NOMO-1 treated with DMSO at 0.1 percent for 48 hours (cell line): Measurements from ENCODE around the gene CYTH2.
A peak's percentile ranks its signal among the peaks of the same experiment; 100 is the strongest.
"Not testable (repeated sequence)": the region's sequence is repeated elsewhere in the genome, so short reads cannot be mapped to it uniquely, and the experiment has no call there.

ENCODE experiments used
- DNase-seq: peaks from one replicate; lab custom pipeline; 2025; ENCODE audit not compliant: unreplicated experiment; lab: John Stamatoyannopoulos, UW

The CYTH2 gene

GRCh38 chr19:48511321-48511731 is 42.2 kb downstream of the CYTH2 start:
- DNase-seq: no peak

- DNase-seq: no peak
These were observed 42.8 kb downstream of the CYTH2 start, which contains the start of gene LMTK3 for GRCh38 chr19:48511800-48512503. Gene LMTK3, minus strand, starts transcription at chr19:48511835. Its CDS starts 259 bp downstream, at chr19:48511576.

DNA sequence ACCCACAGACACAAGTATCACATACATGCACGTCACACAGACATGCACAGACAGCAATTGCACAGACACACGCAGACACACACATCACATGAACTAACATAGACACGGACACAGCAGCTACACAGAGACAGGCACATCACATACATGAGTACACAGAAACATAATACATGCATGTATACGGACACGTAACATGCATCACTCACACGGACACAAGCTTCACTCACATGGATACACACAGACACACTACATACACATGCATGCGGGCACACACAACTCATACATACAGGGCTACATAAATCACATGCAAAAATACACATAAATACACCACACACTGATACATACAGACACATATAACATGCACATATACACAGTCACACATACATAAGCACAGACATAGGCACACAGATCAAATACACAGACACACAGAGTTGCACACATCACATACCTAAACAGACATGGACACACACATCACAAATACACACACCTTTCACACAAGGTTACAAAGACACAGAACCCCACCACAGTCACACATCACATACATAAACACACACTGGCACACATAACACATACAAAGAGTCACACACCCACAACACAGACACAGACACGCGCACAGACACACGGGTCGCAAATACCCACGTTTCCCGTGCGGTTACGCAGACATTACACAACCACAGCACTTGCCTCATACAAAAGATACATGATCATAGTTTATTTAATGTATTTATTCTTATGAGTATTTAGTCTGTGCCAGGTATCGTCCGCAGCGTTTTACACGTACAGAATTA is 43.5 kb downstream of the CYTH2 start:
- DNase-seq: no peak

- peak; percentile 81 for DNase-seq
These were observed 44.3 kb downstream of the CYTH2 start for GRCh38 chr19:48513289-48514122.

DNA sequence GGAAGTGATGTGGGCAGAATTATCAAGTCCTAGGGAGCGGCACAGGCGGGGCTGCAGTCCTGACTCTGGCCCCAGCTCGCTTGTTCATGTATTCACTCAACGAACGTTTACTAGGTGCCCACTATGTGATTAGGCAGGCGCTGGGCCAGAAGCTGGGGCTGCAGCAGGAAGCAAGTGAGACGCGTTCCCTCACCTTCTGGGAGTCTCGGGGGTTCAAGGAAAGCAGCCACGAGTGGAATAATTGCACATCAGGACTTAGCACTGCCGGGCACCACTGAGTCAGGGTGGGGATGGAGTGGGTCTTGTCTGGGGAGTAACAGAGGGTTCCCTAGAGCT is 44.9 kb downstream of the CYTH2 start:
- no peak for DNase-seq

DNA sequence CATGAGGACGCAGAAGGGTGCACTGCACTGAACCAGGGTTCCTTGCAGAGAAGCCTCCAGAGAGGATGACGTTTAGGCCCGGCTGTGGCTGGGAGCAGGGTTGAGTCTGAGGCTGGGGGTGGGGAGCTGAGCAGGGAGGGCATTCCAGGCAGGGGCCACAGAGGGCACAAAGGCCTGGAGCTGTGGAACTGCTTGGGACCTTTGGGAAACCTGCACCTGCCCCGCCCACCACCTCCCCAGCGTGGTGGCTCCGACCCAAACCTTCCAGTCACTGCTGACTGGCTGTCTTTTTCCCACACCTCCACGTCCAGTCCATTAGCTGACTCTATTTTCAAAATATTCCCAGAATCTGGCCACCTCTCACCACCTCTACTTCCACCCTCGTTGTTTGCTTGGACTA is 47.4 kb downstream of the CYTH2 start:
- DNase-seq: no peak

DNA sequence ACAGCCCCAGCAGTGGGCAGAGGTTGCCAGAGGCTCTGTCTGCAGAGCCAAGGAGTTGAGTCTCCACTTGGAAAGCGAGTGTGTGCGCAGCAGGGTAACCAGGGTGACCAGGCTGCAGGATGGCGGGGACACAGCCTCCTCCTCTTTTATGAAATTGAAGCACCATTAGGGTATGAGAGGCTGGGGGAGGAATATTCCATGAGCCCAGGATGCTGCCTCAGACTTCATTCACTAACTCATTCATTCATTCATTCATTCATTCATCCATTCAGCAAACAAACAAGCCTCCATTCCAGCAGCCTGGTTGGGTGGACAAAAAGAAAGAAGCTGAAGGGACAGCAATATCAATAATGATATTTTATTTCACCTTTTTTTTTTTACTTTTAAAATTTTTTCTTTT is 49.0 kb downstream of the CYTH2 start:
- no peak for DNase-seq

DNA sequence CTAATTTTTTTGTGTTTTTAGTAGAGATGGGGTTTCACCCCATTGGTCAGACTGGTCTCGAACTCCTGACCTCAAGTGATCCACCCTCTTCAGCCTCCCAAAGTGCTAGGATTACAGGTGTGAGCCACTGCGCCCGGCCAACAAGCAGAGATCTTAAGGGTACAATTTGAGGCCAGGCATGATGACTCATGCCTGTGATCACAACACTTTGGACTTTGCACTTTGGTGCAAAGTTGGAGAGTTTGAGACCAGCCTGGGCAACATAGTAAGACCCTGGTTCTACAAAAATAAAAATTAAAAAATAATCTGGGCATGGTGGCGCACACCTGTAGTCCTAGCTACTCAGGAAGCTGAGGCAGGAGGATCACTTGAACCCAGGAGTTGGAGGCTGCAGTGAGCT is 50.3 kb downstream of the CYTH2 start:
- DNase-seq: not testable (repeated sequence)

DNA sequence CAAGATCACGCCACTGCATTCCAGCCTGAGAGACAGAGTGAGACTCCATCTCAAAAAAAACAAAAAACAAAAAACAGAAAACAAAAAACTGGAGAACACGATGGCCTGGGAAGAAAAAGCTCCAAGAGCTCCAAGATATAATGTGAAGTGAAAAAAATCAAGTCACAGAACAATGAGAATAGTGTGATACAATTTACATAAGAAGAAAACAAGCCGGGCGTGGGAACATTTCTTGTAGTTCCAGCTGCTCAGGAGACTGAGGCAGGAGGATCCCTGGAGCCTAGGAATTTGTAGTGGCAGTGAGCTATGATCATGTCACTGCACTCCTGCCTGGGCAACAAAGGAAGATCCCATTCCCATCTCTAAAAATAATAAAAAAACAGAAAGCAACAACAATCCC is 51.0 kb downstream of the CYTH2 start:
- no peak for DNase-seq

- DNase-seq: no peak
These were observed 55.1 kb downstream of the CYTH2 start for GRCh38 chr19:48524221-48524620.

GRCh38 chr19:48524732-48525131 is 55.6 kb downstream of the CYTH2 start:
- no peak for DNase-seq

DNA sequence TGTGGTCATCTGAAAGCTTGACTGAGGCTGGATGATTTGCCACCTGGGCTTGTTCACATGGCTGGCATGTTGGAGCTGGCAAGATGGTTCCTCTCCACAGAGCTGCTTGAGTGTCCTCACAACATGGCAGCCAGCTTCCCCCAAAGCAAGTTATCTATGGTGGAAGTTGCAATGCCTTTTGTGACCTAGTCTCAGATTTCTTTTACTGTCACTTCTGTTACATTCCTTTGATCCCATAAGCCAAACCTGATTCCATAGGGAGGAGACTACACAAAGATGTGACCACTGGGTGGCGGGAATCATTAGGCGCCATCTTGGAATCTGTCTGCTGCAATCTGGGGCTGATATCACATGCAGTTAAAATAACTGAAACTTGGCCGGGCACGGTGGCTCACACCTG is 60.0 kb downstream of the CYTH2 start:
- DNase-seq: no peak

DNA sequence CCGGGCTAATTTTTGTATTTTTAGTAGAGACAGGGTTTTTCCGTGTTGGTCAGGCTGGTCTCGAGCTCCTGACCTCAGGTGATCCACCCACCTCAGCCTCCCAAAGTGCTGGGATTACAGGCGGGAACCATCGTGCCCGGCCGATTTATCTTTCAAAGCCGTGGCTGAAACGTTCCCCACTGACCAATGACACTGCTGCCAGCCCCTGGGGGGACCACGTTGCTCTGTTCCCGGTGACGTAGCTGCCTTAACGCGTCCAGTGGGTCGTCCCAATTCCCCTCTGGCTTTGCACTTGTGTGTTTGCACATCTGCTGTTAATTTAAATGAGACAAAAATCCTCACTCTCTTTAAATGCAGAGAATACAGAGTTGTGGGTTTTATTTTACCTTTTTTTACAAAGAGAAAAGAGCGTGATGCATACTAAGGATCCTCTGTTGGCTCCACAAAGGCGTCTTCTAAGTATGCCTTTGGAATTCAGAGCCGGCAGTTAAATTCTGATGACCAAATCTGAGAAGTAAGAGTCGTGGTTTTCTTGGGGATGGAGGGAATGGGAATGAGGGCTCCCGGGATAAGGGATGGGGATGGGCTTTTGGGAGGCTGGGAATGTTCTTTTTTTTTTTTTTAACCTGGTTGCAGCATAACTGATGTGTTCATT is 61.0 kb downstream of the CYTH2 start:
- DNase-seq: no peak

- DNase-seq: no peak
These were observed 61.6 kb downstream of the CYTH2 start for GRCh38 chr19:48530770-48531169.
